Measurements from ENCODE around the gene BDNF. TPM values are rescaled to one million over a fixed set of nuclear protein-coding genes. Genes with fewer than 3 reads are reported as not detected.
"Not testable (repeated sequence)": the region's sequence is repeated elsewhere in the genome, so short reads cannot be mapped to it uniquely, and the experiment has no call there.

BDNF gene
- not detected for total RNA-seq

DNA sequence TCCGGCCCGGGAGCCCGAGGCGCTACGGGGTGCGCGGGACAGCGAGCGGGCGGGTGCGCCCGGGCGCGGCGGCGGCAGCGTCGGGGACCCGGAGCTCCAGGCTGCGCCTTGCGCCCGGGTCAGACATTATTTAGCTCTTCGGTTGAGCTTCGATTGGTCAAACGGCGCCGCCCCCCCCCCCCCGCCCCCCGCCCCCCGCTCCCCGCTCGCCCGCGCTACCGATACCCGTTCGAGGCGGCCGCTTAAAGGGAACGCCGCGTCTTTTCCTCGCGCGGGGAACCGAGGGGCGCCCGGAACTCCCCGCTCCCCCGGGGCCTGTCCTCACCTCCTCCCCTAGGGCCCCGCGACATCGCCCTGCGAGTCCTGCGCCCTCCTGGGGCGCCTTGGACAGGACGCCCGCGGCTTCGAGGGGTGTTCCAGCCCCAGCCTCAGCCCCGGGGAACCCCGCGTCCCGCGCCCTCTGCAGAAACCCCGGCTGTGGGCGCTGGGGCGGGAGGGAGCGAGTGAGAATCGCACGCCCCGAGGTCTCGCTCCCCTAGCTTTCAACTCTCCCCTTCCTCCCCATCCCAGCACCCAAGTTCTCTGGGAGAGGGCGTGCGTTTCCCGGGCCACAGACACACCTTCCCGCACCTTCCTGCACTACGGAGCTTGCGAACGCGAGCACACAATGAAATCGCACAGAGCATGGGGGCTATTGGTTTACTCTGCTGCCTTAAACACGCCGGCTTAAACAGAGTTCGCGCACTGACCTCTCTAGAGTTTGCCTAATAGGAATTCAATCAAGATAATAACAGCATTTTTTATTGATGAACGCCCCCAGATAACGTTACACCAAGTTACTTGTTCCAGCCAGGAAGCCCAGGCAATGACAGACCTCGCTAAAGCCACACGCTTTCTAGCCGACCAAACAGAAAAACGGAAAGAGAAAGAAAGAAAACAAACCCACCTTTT, at the start of gene BDNF:
Gene BDNF (minus strand): TSS at position 105 of the 951 bp plus-strand sequence. CDS start 41,891 bp downstream, outside the sequence.
- ChIA-PET CTCF (no interaction called here), POLR2A (no interaction called here)

DNA sequence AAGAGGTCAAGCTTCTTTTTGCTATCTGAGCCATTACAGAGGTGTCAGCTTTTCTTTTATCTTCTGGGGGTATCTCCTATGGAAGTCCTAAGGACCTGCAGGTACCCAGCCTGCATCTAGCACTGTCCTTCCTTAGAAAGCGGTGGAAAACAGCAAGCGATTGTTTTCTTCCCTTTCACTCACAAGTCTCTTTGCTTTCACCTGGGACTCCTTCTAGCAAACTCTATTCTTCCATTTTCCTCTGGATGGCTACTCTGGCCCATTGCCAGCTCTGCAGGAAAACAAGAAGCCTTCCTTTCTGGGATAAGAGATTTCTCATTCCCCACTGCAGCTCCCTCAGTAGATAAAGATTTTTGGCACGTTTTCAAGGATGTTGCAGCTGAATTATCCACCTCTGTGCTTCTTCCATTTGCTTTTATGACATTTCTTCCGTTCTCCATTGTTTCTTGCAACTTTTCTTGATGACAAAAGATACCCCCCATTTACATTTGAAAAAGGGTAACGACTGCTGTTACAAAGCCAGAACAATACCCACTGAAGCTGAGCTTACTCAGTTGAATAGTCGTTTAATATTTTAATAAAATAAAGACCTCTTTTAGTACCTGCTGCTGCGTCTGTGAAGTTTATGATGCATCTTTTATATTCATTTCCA, 40.2 kb upstream of the BDNF start:
- CTCF ChIA-PET: no interaction called here

DNA sequence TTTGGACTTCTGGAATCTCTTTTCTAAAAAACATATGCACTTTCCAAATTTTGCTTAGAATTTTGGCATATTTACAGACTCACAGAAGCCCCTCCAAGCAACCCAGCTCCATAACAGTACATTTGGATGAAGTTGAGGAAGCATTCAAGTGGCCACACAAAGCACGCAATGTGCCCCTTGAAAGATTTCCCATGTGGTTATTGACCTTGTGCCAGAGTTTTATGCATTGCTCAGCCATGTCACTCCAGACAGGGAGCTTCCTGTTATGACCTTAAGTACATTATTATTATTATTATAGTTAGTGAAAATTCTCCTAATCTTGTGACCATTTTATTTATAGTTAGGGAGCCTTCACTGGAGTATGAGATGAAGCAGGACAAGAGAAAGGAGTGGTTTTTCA, 35.0 kb upstream of the BDNF start:
- ChIA-PET POLR2A (no interaction called here), CTCF (no interaction called here)

More for the DNA sequence above, 40.2 kb upstream of the BDNF start:
- POLR2A ChIA-PET: interaction anchor here (0.6 kb wide), 1 partner anchor 1062 kb away, joined by 5 read pairs; no protein-coding TSS in a partner anchor

DNA sequence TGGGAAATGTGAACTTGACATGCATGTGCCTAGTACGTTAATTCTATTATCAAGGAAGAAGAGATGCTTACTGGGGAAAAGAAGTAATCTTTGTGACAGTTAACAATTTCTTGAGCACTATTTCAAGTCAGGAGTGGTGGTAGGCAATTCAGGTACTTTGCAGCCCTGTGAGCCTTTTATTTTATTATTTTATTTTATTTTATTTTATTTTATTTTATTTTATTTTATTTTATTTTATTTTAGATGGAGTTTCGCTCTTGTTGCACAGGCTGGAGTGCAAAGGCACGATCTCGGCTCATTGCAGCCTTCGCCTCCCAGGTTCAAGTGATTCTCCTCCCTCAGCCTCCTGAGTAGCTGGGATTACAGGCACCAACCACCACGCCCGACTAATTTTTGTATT, 31.5 kb upstream of the BDNF start:
- CTCF ChIA-PET: interaction anchor here (1.4 kb wide), 1 partner anchor 27 kb away, joined by 3 read pairs; no protein-coding TSS in a partner anchor
- POLR2A ChIA-PET: not testable (repeated sequence)

DNA sequence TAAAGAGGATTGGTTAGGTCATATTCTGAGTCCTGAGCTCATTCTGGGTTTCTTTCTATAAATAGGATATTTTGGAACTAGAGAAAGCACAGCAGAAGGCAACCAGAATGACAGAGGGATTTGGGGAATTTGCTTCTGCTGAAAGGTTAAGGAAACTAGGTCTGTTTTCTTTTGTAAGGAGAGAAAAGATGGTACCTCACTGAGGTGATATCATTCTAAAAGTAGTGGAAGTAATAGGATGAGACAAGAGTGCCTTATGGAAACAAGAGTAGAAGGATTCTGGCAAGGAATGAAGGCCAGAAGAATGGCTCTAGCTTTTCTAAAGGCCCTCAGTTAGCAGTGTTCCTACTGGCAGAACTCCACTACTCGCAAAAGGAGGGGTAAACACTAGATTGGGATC, 26.7 kb upstream of the BDNF start:
- POLR2A ChIA-PET: no interaction called here
- CTCF ChIA-PET: no interaction called here

DNA sequence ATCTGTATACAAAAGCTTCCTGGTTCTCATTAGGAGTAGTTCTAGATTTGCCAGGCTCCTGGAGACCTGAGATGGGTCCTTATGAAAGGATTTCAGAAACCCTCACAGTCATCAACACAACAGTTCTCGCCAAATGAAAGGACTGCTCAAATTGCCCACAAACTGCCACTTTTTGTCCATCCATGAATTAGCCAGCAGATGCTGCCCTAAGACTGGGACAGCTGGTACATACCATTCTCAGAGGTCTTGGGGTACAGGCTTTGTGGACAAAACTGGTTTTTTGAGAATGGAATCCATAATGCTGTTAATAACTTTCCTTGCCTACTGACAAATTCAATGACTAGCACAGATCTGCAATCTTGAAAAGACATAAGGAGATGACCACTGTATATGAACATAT, 23.4 kb upstream of the BDNF start:
- POLR2A ChIA-PET: no interaction called here
- CTCF ChIA-PET: no interaction called here

DNA sequence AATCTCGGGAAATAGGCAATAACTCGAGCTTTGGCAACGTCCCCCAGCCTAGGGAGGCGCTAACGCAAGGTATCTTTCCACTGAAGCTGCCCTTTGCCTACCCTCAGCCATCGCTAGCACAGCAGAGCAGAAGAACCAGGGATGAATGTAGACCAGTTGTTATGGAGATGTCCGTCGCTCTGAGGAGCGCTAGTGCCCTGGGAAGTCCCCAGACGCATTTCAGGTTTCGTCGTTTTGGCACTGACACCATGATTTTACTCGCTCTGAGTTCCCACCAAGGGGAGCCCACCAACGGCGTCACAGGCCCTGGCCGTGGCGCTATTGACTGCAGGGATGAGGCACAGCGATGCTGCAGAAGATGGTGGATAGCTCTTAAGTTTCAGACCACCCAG, 22.7 kb upstream of the BDNF start:
- CTCF ChIA-PET: no interaction called here
- POLR2A ChIA-PET: no interaction called here

DNA sequence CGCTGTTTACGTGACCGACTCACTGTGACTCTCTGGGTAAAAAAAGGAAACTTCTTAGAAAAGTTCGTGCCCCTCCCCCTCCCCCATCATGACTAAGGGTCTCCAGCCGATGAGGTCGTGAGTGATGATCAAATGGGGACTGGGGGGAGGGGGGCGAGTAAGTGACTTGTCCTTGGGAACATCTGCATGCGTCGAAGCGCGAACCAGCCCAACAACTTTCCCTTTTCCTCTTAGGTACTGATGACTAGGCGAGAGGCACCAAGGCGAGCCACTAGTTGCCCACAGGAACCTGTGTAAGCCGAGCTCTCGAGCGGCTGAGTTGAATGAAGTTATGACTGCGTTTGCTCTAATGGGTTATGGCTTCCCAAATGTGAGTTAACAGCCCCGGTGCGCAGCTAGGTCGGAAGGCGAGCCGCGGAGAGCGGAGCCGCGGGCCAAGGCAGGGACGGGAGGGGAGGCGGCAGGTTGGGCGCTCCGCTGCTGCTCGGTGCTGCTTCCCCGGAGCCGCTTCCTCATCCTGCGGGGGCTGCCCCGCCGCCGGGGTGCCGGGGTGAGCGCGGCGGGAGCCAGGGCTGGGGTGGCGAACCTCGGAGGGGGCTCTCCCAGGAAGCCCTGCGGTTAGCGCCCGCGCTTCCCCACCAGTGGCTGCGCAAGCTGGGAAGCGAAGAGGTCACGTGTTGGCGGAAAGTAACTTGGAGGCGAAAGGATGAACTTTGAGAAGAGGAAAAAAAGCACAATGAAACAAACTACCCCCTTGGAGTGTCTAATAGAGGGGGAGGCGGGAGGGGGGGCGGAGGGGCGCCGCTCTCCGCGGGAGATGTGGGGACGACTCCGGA, 22.1 kb upstream of the BDNF start:
- ChIA-PET POLR2A (no interaction called here), CTCF (no interaction called here)

DNA sequence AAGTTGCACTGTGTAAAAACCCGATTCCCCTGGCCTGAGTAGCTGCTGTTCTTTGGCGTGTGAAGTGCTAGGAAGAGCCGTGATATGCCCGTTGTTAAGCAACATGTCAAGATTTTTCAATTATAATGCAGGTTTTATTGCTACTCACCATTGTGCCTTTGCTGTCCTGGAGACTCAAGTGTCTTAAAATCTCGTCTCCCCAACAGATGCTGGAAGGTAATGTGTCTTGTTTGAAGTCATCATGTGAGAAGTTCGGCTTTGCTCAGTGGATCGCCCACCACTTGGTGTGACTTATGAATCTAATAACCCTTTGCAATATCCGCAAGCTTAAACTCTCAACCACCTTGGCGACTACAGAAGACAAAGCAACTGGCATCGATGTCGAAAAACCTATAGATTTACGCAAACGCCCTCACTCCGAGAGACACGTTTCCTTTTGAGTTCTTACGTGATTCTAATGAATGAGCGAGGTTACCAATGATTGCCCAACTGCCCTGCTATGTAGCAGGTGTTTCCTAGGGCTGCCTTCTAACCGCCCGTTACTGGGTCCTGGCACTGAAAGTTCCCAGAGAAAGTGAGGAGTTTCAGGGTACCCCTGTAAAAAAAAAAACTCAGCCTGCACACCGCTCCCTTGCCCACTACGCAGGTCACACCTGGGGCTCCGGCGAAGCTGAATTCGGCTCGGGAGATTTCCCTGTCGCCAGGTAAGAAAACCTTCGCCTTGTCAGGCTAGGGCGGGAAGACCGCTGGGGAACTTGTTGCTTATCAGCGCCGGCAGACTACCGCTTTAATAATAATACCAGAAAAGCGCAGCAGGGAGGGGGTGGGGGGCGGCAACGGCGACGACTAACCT, 21.2 kb upstream of the BDNF start:
- CTCF ChIA-PET: no interaction called here

DNA sequence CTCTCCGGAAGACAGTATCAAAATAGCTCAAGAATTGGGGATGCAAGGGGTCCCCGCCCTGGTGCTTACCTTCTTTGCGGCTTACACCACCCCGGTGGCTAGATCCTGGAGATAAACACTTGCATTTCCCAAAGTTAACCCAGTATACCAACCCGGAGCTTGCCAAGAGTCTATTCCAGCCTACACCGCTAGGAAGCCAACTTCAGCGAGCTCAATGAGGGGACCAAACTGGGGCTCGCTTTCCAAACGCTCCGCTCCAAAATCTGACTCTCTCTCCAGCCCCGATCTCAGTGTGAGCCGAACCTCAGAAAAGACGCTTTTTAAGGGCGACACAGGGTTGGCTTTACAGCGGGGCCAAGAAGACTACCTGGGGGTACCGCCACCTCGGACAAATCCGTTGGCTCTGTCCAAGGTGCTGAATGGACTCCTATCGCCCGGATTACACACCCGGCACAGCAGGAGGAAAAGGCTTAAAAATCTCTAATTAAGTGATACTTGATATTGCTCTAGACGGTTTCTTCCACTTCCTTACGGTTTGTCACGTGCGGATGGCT, 20.1 kb upstream of the BDNF start:
- ChIA-PET POLR2A (no interaction called here), CTCF (no interaction called here)

More for the DNA sequence above, 21.2 kb upstream of the BDNF start:
- POLR2A ChIA-PET: no interaction called here

DNA sequence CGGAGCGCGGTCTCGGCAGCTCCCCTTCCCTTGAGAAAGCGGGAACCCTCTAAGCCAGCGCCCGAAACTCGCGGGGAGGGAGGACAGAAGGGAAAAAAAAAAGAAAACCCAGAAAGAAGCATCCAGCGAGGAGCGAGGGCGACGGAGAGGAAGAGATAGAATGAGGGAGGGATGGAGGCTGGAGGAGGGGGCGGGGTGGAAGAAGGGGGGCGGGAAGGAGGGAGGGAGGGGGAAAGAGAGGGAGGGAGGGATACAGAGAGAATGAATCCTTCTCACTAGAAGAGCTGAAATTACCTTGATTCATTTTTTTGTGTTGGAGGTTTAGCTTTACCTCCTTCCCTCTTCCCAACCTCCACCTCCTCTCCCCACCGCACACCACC, 19.3 kb upstream of the BDNF start:
- CTCF ChIA-PET: no interaction called here
- POLR2A ChIA-PET: no interaction called here

DNA sequence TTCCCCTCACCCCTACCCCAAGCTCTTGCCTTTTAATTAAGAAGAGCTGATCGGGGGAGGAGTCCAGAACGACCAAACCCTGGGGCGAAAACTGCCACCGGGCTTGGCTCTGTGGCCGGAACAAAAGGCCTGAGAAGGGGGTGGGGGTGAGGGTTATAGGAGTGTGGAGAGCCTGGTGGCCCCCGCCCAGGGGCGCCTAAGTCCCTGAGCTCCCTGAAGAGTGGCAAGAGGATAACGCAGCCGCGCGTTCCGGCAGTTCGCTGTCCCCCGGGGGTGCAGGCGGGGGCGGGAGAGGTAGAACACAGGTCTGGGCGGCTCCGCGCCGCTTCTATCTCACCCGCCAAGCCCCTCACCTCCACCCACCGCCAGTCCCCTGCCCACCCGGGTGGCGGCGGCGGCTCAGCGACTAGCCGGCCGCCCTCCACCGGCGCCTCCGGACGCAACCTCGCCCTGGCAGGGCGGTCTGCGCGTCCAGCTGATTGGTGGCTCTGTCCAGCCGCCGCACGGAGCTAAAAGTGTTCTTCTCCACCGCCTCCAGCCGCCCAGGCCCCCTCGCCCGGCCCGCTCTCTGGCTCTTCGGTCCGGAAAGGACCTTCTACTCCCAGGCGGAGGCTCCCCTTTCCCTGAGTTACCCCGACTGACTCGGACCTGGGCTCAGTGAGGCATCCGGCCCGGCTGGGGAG, 18.7 kb upstream of the BDNF start:
- POLR2A ChIA-PET: interaction anchor here (0.6 kb wide), 1 partner anchor 697 kb away, joined by 4 read pairs; no protein-coding TSS in a partner anchor
- CTCF ChIA-PET: no interaction called here

DNA sequence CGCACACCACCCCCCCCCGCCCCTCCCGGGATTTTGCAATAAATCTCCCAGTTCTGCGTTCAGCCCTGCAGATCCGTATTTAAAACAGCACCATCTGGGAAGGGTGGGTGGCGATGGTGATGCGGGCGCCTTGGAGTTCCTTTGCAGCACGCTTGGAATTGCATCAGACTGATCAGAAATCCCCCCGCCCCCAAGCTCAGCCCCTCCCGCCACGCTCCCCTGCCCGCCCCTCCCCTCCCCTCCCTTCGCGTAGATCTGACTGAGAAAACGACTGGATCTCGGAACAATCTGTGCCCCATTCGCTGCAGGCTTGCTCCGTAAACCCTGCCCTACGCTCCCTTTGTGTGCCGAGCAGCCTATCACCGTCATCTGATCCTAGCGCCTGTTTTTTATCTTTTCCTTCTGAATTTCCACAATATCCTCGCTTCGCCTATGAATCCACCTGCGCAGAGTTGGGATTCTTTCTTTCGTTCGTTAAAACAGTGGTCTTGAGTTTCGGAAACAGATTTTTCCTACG, 18.1 kb upstream of the BDNF start:
- ChIA-PET POLR2A (interaction anchor here (0.6 kb wide), 1 partner anchor 697 kb away, joined by 4 read pairs; no protein-coding TSS in a partner anchor), CTCF (no interaction called here)

DNA sequence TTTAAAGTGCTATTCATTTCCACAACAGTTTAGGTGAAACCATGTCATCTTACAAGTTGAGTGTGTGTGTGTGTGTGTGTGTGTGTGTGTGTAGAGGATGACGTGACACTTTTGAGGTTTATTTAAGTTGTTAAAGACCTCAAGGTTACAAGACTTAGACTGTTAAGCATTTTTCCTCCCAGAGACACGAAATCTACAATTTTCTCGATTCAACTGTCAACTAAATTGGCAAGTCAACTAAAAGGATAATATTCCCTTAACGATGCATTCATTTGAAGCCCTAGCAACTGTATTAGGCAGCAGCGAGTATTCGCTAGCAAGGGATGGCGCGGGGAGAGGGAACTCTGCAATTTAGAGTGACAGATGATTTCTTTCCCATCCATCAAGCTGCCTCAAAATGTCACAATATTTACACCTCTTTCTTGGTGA, 17.6 kb upstream of the BDNF start:
- ChIA-PET CTCF (interaction anchor here (1.2 kb wide), 1 partner anchor 19 kb away, joined by 4 read pairs; no protein-coding TSS in a partner anchor), POLR2A (no interaction called here)

DNA sequence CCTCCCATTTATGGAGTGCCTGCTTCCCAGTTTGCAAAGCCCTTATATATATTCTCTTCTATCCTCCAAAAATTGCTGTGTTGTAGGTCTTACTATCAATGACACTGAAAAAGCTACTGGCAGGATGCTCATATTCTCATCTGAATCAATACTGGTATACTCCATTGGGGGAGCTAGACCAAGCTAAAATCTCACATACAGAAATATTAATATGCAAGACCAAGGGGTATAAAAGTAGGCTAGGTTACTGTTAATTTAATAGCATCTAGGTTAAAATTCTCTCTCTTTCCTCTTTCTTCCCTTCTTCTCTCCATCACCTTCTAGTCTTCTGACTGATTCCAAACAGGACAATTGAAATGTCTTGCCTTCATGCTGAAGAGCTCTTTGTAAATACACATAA, 17.1 kb upstream of the BDNF start:
- ChIA-PET CTCF (interaction anchor here (1.2 kb wide), 1 partner anchor 18 kb away, joined by 4 read pairs; no protein-coding TSS in a partner anchor), POLR2A (no interaction called here)

DNA sequence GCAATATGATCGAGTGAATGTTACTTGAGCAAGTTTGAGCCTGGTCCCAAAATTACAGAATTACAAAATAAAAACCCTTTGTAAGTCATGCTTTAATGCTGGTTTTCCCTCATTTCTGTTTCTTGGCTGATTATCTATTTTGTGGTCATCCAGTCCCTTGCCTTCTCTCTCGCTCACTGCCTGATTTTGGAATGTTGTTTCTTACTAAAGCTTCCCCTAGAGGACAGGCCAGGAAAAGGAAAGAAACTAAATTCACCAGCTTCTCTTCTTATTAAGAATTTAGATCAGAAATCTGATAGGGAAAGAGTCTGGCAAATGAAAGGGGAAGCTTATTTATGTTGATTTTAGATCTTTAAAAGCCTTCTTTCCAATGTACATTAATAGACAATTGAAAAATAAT, 16.6 kb upstream of the BDNF start:
- POLR2A ChIA-PET: no interaction called here
- CTCF ChIA-PET: interaction anchor here (1.2 kb wide), 1 partner anchor 18 kb away, joined by 4 read pairs; no protein-coding TSS in a partner anchor

DNA sequence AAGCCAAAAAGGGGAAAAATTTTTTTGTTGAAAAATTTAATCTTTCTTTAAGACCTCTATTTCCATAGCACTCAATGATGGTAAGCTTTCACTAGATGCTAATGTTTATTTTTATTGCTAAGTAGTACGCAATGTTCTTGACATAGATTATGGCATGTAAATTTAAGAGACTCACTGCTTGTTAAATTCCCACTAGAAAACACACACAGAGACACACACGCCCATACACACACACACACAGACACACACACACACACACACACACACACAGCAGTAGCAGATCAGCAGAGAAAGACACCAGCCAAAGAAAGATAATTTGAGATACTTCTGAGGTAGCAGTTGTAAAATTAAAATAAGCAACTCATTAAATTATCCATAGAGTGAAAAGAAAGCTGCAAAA, 16.0 kb upstream of the BDNF start:
- ChIA-PET POLR2A (no interaction called here), CTCF (no interaction called here)

DNA sequence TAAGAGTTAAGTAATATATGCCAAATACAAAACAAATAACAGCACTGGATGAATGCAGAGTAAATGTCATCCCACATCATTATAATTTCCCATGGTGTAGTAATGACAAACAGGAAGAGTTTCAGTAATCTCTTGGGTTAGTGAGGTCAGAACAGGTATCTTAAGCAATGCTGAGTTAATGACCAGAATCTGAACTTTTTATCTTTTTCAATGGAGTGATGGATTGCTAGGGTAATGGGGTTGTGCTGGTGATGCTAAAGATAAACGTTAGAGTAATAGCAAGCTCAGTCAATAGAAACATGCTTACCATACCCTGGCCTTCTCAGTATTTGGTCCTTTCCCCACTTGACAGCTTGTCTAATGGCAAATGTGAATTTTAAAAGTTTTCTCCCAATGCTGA, 11.5 kb upstream of the BDNF start:
- POLR2A ChIA-PET: no interaction called here
- CTCF ChIA-PET: no interaction called here
